GM06990 (cell line): Measurements from ENCODE around the gene DDX10.

Experiments
- DNase-seq: peaks from one replicate; pipeline ENCODE4 v3.0.0-alpha.2; 2011; ENCODE audit not compliant: insufficient read length; ENCODE audit errors: extremely low read depth
- H3K27me3 ChIP-seq: replicated peaks from 2 replicates; pipeline ENCODE4 v1.6.0; 2011; ENCODE audit warnings: low read length; ENCODE audit not compliant: control insufficient read depth, insufficient read depth
- H3K36me3 ChIP-seq: 2 replicates; pipeline ENCODE4 v1.5.1; 2011; ENCODE audit warnings: low read length; ENCODE audit not compliant: control insufficient read depth, insufficient read depth
- H3K4me3 ChIP-seq: replicated peaks from 2 replicates; pipeline ENCODE4 v1.5.1; 2011; ENCODE audit warnings: low read depth, mild to moderate bottlenecking, control low read depth, low read length
- TF ChIP-seq, protein P1 (sequence below): IDR thresholded peaks from 2 replicates; pipeline ENCODE4 v1.5.1; 2011; ENCODE audit warnings: low read length, control low read depth, mild to moderate bottlenecking, inconsistent platforms; ENCODE audit not compliant: insufficient read depth, poor library complexity, severe bottlenecking

The DDX10 gene

DNA sequence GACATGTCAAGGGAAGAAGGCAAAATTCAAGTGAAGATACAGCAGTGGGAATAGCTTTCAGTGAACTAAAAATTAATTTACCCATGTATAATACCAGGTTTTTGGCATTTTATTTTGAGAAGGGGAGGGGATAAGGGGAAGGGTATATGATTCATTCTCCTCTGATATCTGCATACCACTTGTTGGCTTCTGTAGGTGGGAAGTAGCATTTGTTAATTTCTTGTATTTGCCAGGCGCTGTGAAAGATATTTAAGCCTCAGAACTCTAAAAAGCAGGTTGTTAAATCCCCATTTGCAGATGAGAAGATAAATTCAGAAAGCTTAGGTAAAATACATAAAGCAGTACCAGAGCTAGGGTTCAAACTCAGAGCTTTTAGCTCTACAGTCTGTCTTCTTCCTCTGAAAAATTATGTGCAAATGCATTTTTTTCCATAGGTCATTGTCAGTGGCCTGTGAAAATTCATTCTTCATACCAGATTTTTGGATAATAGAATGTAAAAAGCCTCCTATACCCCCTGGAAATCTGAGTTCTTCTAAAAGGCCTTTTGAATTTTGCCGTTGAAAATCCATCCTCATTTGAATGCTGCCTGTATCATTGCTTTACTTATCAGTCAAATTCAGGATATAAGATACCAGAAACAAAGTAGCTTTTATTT, 221.3 kb downstream of the DDX10 start:
- Histone ChIP-seq H3K36me3 (no peaks in the 10 kb centered on the region), H3K4me3 (no peak overlapping the region), H3K27me3 (no peaks in the 10 kb centered on the region)
- no peak for DNase-seq
- TF ChIP-seq, protein P1, sequence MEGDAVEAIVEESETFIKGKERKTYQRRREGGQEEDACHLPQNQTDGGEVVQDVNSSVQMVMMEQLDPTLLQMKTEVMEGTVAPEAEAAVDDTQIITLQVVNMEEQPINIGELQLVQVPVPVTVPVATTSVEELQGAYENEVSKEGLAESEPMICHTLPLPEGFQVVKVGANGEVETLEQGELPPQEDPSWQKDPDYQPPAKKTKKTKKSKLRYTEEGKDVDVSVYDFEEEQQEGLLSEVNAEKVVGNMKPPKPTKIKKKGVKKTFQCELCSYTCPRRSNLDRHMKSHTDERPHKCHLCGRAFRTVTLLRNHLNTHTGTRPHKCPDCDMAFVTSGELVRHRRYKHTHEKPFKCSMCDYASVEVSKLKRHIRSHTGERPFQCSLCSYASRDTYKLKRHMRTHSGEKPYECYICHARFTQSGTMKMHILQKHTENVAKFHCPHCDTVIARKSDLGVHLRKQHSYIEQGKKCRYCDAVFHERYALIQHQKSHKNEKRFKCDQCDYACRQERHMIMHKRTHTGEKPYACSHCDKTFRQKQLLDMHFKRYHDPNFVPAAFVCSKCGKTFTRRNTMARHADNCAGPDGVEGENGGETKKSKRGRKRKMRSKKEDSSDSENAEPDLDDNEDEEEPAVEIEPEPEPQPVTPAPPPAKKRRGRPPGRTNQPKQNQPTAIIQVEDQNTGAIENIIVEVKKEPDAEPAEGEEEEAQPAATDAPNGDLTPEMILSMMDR = no peak

GRCh38 chr11:108886660-108887009, 221.8 kb downstream of the DDX10 start:
- no peak for DNase-seq
- Histone ChIP-seq H3K4me3 (no peak overlapping the region), H3K27me3 (no peaks in the 10 kb centered on the region), H3K36me3 (no peaks in the 10 kb centered on the region)
- TF ChIP-seq, protein P1 = no peak

- Histone ChIP-seq H3K4me3 (no peak overlapping the region), H3K36me3 (no peaks in the 10 kb centered on the region), H3K27me3 (no peaks in the 10 kb centered on the region)
- DNase-seq = no peak
- TF ChIP-seq, protein P1 = no peak
Observed at GRCh38 chr11:108887436-108888238, 222.8 kb downstream of the DDX10 start.

GRCh38 chr11:108890482-108891105, 225.7 kb downstream of the DDX10 start:
- TF ChIP-seq, protein P1 = no peak
- Histone ChIP-seq H3K27me3 (no peaks in the 10 kb centered on the region), H3K36me3 (no peaks in the 10 kb centered on the region), H3K4me3 (no peak overlapping the region)
- DNase-seq = no peak

- TF ChIP-seq, protein P1 = no peak
- Histone ChIP-seq H3K4me3 (no peak overlapping the region), H3K36me3 (no peaks in the 10 kb centered on the region), H3K27me3 (no peaks in the 10 kb centered on the region)
- DNase-seq = no peak
Observed at GRCh38 chr11:108891143-108891542, 226.3 kb downstream of the DDX10 start.
